ENCODE data around the gene SH2B3.

SH2B3 gene

DNA sequence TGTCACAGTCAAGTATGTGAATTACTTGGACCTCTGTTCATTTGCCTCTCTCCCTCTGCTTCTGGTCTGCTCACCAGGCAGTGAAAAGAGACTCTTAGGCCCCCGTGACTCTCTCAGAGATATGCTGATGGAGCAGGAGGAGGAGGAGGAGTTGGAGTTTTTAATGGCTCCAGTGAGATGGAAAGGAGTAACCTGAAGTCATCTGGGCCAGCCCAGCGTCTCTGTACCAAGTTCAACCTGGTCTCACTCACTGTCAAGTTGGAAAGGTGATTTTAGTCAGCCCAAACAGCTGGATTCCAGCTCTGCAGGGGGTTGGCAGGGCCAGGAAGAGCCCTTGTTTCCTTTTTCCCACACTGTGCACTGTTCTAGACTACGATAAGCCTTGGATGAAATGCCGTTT is 48.6 kb downstream of the SH2B3 start:
- Histone ChIP-seq H3K4me2 (ENCODE audit: low read depth, low read length, poor library complexity, severe bottlenecking) (no peak overlapping the region), H3K27ac (ENCODE audit: low read depth, low read length) (no peak overlapping the region), H3K4me3 (ENCODE audit: insufficient read depth, low read length, poor library complexity, severe bottlenecking) (no peak overlapping the region), H3K27me3 (ENCODE audit: low read length) (no peaks in the 10 kb centered on the region), H3K9me2 (replicated peaks; ENCODE audit: insufficient read depth, low read length) (no peaks in the 10 kb centered on the region), H3F3A (ENCODE audit: insufficient read depth) (peaks cover 24% of the 10 kb centered on the region), H4K20me1 (ENCODE audit: low read depth, low read length) (no peaks in the 10 kb centered on the region), H2AFZ (ENCODE audit: low read depth, low read length, severe bottlenecking) (no peak overlapping the region), H3K36me3 (ENCODE audit: low read length) (peaks cover 6% of the 10 kb centered on the region; the same call in 1 of the 2 replicates), H3K9me3 (ENCODE audit: insufficient read depth, low read length) (no peaks in the 10 kb centered on the region), H3K79me2 (ENCODE audit: insufficient read depth, low read length) (no peaks in the 10 kb centered on the region), H3K9ac (ENCODE audit: low read length) (no peak overlapping the region)
- TF ChIP-seq CTCF (IDR thresholded peaks at IDR 0.05; ENCODE audit: insufficient read depth, low read length, poor library complexity, severe bottlenecking) (no peak), EZH2phosphoT487 (conservative IDR thresholded peaks at IDR 0.05; ENCODE audit: low read length) (no peak)

DNA sequence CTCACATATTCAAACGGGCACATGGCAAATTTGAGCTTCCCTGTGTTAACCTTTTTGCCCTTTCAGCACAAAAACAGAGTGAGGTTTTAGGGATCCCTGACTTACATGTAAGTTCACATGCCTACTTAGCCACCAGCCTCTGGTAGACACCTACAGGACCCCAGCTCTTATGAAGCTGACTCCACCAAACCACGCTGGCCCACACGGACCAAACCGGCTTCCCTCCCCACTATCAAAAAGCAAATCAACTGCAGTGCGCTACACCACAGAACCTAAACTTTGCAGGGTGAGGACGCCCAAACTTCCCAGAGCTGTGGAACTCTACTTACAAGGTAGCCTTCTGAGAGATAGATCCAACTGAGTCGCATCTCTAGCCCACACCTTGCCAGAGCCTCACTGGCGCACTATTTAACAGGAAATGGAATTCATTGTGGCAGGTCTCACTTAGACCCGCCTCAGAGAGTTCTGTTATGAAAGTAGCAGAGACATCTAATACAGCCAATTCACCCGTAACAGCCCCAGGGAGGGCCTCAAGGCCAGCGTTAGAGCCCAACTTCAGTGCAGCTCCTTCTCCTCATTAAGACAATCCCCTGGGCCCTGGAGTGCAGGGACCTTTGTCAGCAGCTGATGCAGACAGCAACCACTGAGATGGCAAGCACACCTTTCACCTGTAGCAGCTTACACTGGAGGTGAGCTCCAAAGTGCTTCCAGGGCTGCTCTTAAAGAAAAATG is 49.2 kb downstream of the SH2B3 start:
- peaks cover 6% of the 10 kb centered on the region; the same call in 1 of the 2 replicates for H3K36me3 ChIP-seq (ENCODE audit: low read length)
- no peaks in the 10 kb centered on the region for H3K27me3 ChIP-seq (ENCODE audit: low read length)
- H2AFZ ChIP-seq (ENCODE audit: low read depth, low read length, severe bottlenecking): no peak overlapping the region
- no peaks in the 10 kb centered on the region for H3K79me2 ChIP-seq (ENCODE audit: insufficient read depth, low read length)
- no peak overlapping the region for H3K4me3 ChIP-seq (ENCODE audit: insufficient read depth, low read length, poor library complexity, severe bottlenecking)
- H4K20me1 ChIP-seq (ENCODE audit: low read depth, low read length): no peaks in the 10 kb centered on the region
- H3K27ac ChIP-seq (ENCODE audit: low read depth, low read length): no peak overlapping the region
- TF ChIP-seq EZH2phosphoT487 (conservative IDR thresholded peaks at IDR 0.05; ENCODE audit: low read length) (no peak), CTCF (IDR thresholded peaks at IDR 0.05; ENCODE audit: insufficient read depth, low read length, poor library complexity, severe bottlenecking) (no peak)
- H3K9me3 ChIP-seq (ENCODE audit: insufficient read depth, low read length): no peaks in the 10 kb centered on the region
- no peaks in the 10 kb centered on the region for H3K9me2 ChIP-seq (replicated peaks; ENCODE audit: insufficient read depth, low read length)
- no peak overlapping the region for H3K9ac ChIP-seq (ENCODE audit: low read length)
- no peak overlapping the region for H3K4me2 ChIP-seq (ENCODE audit: low read depth, low read length, poor library complexity, severe bottlenecking)
- peaks cover 24% of the 10 kb centered on the region for H3F3A ChIP-seq (ENCODE audit: insufficient read depth)

DNA sequence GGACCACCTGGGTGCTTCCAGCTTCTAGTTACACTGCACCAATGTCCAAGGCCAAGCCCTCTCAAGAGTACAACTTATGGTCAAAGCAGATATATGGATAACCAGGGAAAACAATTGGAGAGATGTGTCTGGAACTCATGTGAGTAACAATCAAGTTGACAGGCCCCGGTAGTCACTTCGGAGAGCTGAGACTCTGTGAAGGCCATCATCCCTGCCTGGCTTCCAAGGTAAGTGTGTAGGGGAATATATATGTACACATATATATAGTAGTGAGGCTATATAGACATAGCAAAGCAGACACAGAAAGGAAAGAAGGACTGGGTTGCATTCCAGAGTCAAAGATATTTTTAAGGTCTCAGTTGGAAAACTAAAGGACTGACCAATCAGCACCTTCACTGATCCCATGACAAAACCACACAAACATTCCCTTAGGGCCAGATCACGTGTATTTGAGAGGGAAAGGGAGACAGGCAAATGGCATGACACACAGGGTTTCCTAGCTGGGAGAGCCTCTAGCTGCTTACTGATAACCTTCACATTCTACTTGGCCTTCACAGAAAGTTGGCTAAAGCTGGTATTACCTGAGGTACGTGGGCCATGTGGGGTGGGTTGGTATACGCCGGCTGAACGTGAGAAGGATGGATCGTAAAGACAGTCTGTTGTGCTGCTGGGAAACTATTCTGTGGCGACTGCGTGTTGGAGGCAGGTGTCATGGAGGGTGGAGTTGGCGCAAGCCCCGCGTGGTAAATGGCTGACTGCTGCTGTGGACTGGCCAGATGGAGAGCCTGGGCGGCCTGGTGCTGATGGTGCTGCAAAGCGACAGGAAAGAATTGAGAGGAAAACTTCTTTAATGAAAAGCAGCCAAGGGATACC is 50.0 kb downstream of the SH2B3 start:
- Histone ChIP-seq H3K9me2 (replicated peaks; ENCODE audit: insufficient read depth, low read length) (no peaks in the 10 kb centered on the region), H4K20me1 (ENCODE audit: low read depth, low read length) (no peaks in the 10 kb centered on the region), H3K27ac (ENCODE audit: low read depth, low read length) (no peak overlapping the region), H3K4me3 (ENCODE audit: insufficient read depth, low read length, poor library complexity, severe bottlenecking) (no peak overlapping the region), H3K79me2 (ENCODE audit: insufficient read depth, low read length) (no peaks in the 10 kb centered on the region), H3K9me3 (ENCODE audit: insufficient read depth, low read length) (no peaks in the 10 kb centered on the region), H2AFZ (ENCODE audit: low read depth, low read length, severe bottlenecking) (no peak overlapping the region), H3K36me3 (ENCODE audit: low read length) (peaks cover 8% of the 10 kb centered on the region), H3K4me2 (ENCODE audit: low read depth, low read length, poor library complexity, severe bottlenecking) (no peak overlapping the region), H3K27me3 (ENCODE audit: low read length) (no peaks in the 10 kb centered on the region), H3F3A (ENCODE audit: insufficient read depth) (peaks cover 24% of the 10 kb centered on the region), H3K9ac (ENCODE audit: low read length) (no peak overlapping the region)
- TF ChIP-seq EZH2phosphoT487 (conservative IDR thresholded peaks at IDR 0.05; ENCODE audit: low read length): no peak
- no peak for TF ChIP-seq CTCF (IDR thresholded peaks at IDR 0.05; ENCODE audit: insufficient read depth, low read length, poor library complexity, severe bottlenecking)

All from SU-DHL-6 (cell line).